Breast epithelium (tissue), 3 donors: ENCODE results near the gene CTDSP1.

Experiments used
- CTCF ChIP-seq, 3 donors: fragments of 450-650 bp; IDR thresholded peaks; one replicate each; pipeline ENCODE4 v1.5.1; 2016 to 2017; ENCODE audit warnings: antibody characterized with exemption in 3 of 3, mild to moderate bottlenecking in 3 of 3, moderate library complexity in 3 of 3
- POLR2A ChIP-seq: fragments of 450-650 bp; IDR thresholded peaks from one replicate; pipeline ENCODE4 v1.6.1; 2016; ENCODE audit warnings: antibody characterized with exemption, mild to moderate bottlenecking, moderate library complexity

GRCh38 chr2:218452079-218452478, 52.4 kb downstream of the CTDSP1 start:
- TF ChIP-seq CTCF (IDR thresholded peaks at IDR 0.05), result no peak
- no peak for TF ChIP-seq POLR2A
